Measurements from ENCODE around the gene SLX9.

GRCh38 chr21:44984428-44984791 lies 44.6 kb downstream of the SLX9 start:
- no peak for TF ChIP-seq RORB (CRISPR knock-in tag; IDR thresholded peaks at IDR 0.05)
- TF ChIP-seq SOX15 (CRISPR knock-in tag; IDR thresholded peaks at IDR 0.05) = no peak
- no peak for TF ChIP-seq ETV6 (CRISPR knock-in tag; IDR thresholded peaks at IDR 0.05)
- no peak for TF ChIP-seq E2F4 (CRISPR knock-in tag; IDR thresholded peaks at IDR 0.05; ENCODE audit: borderline replicate concordance, low read depth)
- no peak for TF ChIP-seq HMGA2 (CRISPR knock-in tag; IDR thresholded peaks at IDR 0.05)
- no peak for TF ChIP-seq CTCF (IDR thresholded peaks at IDR 0.05)
- no peak for TF ChIP-seq TP53 (CRISPR knock-in tag; IDR thresholded peaks at IDR 0.05)
- no peak for TF ChIP-seq OVOL2 (CRISPR knock-in tag; IDR thresholded peaks at IDR 0.05; ENCODE audit: borderline replicate concordance)
- TF ChIP-seq ATF2 (CRISPR knock-in tag; IDR thresholded peaks at IDR 0.05; ENCODE audit: borderline replicate concordance, low read depth) = no peak
- no peak for TF ChIP-seq ZNF317 (CRISPR knock-in tag; IDR thresholded peaks at IDR 0.05; ENCODE audit: borderline replicate concordance, low read depth)
- no peak for TF ChIP-seq MXD4 (CRISPR knock-in tag; IDR thresholded peaks at IDR 0.05; ENCODE audit: borderline replicate concordance)
- TF ChIP-seq E2F1 (CRISPR knock-in tag; IDR thresholded peaks at IDR 0.05) = no peak
- no peak for TF ChIP-seq NFATC4 (CRISPR knock-in tag; IDR thresholded peaks at IDR 0.05)
- no peak for TF ChIP-seq NR1H2 (CRISPR knock-in tag; IDR thresholded peaks at IDR 0.05)
